HepG2 (cell line): ENCODE measurements around the gene MTX1. TPM values are rescaled to one million over a fixed set of nuclear protein-coding genes. Genes with fewer than 3 reads are reported as not detected.

Experiments
- GTF2F1 ChIP-seq: fragments of 150-350 bp; IDR thresholded peaks from 2 replicates; pipeline ENCODE4 v1.6.1; 2014; ENCODE audit warnings: low read length
- HOXD1 ChIP-seq: sonication (generic); formaldehyde crosslinking; IDR thresholded peaks from 2 replicates; pipeline ENCODE4 v1.5.0; 2020; ENCODE audit warnings: missing genetic modification reagents
- MEF2D ChIP-seq: sonication (generic); formaldehyde crosslinking; IDR thresholded peaks from 2 replicates; pipeline ENCODE4 v1.5.1; 2020; ENCODE audit warnings: mild to moderate bottlenecking, missing genetic modification reagents
- PCBP1 ChIP-seq: fragments of 200-400 bp; formaldehyde crosslinking; IDR thresholded peaks from 2 replicates; pipeline ENCODE4 v1.6.1; 2017; ENCODE audit warnings: mild to moderate bottlenecking, low read depth, low read length, borderline replicate concordance
- PRMT3 ChIP-seq: sonication (generic); formaldehyde crosslinking; IDR thresholded peaks from 2 replicates; pipeline ENCODE4 v1.8.1; 2022; ENCODE audit warnings: low read depth, mild to moderate bottlenecking, moderate library complexity, missing genetic modification reagents, borderline replicate concordance
- SAFB2 ChIP-seq: sonication (generic); formaldehyde crosslinking; IDR thresholded peaks from 2 replicates; pipeline ENCODE4 v1.5.1; 2020; ENCODE audit warnings: missing genetic modification reagents, low read depth, mild to moderate bottlenecking, borderline replicate concordance
- SCMH1 ChIP-seq: sonication (generic); formaldehyde crosslinking; IDR thresholded peaks from 2 replicates; pipeline ENCODE4 v1.9.0; 2021; ENCODE audit warnings: missing genetic modification reagents, mild to moderate bottlenecking, borderline replicate concordance
- SIN3A ChIP-seq: IDR thresholded peaks from 2 replicates; pipeline ENCODE4 v1.6.1; 2011; ENCODE audit warnings: low read depth, mild to moderate bottlenecking, control low read depth, low read length, borderline replicate concordance
- ZNF383 ChIP-seq: sonication (generic); formaldehyde crosslinking; IDR thresholded peaks from 2 replicates; pipeline ENCODE4 v1.4.0; 2020; ENCODE audit warnings: missing genetic modification reagents, mild to moderate bottlenecking, borderline replicate concordance
- ZNF678 ChIP-seq: sonication (generic); formaldehyde crosslinking; IDR thresholded peaks from 2 replicates; pipeline ENCODE4 v1.4.0; 2020; ENCODE audit warnings: mild to moderate bottlenecking, missing genetic modification reagents
- ZNF83 ChIP-seq: sonication (generic); formaldehyde crosslinking; IDR thresholded peaks from 2 replicates; pipeline ENCODE4 v1.4.0; 2020; ENCODE audit warnings: missing genetic modification reagents, mild to moderate bottlenecking, borderline replicate concordance
- ZSCAN20 ChIP-seq: sonication (generic); formaldehyde crosslinking; IDR thresholded peaks from 2 replicates; pipeline ENCODE4 v1.4.0; 2020; ENCODE audit warnings: missing genetic modification reagents, mild to moderate bottlenecking, borderline replicate concordance
- polyA plus RNA-seq, 8 experiments: library from polyadenylated mRNA; depleted of rRNA in 3 of 8; stranded (reverse) in 7 of 8; unstranded in 1 of 8; fragments of >200 nt; fragmentation: Illumina TruSeq in 4 of 8; extraction: Trizol in 4 of 8; gene quantifications; 2 replicates each; pipeline versions ENCODE4 v1.2.1 to v1.2.3, GENCODE V29; 2011 to 2016; ENCODE audit warnings: low read depth in 4 of 8, missing spikeins in 1 of 8, mixed read lengths in 1 of 8; ENCODE audit not compliant: insufficient read depth in 1 of 8
- total RNA-seq, 5 experiments: library from RNA; depleted of rRNA; stranded (reverse); fragments of >200 nt; fragmentation: Illumina TruSeq; extraction: Trizol; gene quantifications; 2 replicates each; pipeline ENCODE4 v1.2.3, GENCODE V29; 2016; ENCODE audit warnings: low read depth in 1 of 5
- TF ChIP-seq, protein P1 (sequence below): sonication (generic); formaldehyde crosslinking; conservative IDR thresholded peaks from 2 replicates; pipeline ENCODE4 v1.8.1; 2023; ENCODE audit warnings: missing genetic modification reagents
- TF ChIP-seq, protein P2 (sequence below): IDR thresholded peaks from 2 replicates; pipeline ENCODE4 v1.6.1; 2018; ENCODE audit warnings: missing genetic modification reagents, mild to moderate bottlenecking, missing compliant biosample characterization
- TF ChIP-seq, protein P3 (sequence below): IDR thresholded peaks from 2 replicates; pipeline ENCODE4 v1.6.1; 2016; ENCODE audit warnings: low read depth
- TF ChIP-seq, protein P4 (sequence below): fragments of 450-650 bp; IDR thresholded peaks from 2 replicates; pipeline ENCODE4 v1.6.1; 2017; ENCODE audit warnings: mild to moderate bottlenecking
- TF ChIP-seq, protein P5 (sequence below): sonication (generic); formaldehyde crosslinking; IDR thresholded peaks from 2 replicates; pipeline ENCODE4 v1.8.1; 2023; ENCODE audit warnings: mild to moderate bottlenecking, missing genetic modification reagents
- TF ChIP-seq, protein P6 (sequence below): sonication (generic); formaldehyde crosslinking; IDR thresholded peaks from 2 replicates; pipeline ENCODE4 v1.4.0; 2020; ENCODE audit warnings: missing genetic modification reagents

Gene MTX1
- total and polyA plus RNA-seq, 2 of the 13 experiments (the other 11 are each of a cell fraction or from before 2014, with no cell fraction given), result 64.5 to 72.6 TPM

DNA sequence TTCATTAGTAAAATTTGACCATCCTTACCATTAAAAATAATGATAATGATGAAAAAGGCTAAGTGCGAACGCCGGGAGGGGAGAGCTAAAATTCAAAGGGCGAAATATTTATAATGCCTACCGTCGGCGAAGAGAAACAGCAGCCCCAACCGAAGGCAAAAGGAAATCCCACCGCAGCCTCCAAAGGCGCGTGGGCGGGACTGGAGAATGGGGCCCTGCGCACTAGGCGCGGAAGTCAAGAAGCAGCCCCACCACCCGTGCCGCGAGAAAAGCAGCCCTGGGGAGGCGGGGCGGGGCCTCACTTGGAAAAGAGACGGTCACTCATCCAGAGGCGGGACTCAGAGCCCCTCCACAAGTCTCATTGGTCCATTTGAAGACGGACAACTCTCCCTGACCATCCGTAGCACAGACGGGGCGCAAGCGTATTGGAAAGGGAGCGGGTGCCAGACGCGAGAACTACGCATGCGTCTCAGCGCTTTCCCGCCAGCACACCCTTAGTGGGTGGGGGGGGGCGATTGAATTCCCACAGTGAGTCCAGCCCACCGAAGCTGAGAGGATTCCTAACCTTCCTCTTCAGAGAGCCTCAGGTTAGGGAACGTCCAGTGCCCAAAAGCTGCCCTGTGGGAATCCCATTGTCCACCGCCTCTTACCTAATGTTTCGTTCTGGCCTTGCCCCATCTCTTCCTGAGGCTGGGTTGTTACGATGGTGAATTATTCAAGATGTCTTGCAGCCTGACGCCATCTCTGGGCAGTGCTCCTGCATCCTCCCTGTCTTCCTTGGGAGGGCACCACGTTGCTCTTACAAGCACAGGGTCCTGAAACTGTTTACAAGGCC lies 19.0 kb downstream of the MTX1 start (continued):
- TF ChIP-seq, protein P1, sequence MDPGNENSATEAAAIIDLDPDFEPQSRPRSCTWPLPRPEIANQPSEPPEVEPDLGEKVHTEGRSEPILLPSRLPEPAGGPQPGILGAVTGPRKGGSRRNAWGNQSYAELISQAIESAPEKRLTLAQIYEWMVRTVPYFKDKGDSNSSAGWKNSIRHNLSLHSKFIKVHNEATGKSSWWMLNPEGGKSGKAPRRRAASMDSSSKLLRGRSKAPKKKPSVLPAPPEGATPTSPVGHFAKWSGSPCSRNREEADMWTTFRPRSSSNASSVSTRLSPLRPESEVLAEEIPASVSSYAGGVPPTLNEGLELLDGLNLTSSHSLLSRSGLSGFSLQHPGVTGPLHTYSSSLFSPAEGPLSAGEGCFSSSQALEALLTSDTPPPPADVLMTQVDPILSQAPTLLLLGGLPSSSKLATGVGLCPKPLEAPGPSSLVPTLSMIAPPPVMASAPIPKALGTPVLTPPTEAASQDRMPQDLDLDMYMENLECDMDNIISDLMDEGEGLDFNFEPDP, result no peak
- TF ChIP-seq ZNF678 (CRISPR knock-in tag), result 0 out of 2 replicates have a peak, but pooled peaks have one; percentile 5
- TF ChIP-seq PRMT3 (CRISPR knock-in tag), result no peak
- TF ChIP-seq PCBP1, result 0 out of 2 replicates have a peak, but pooled peaks have one; percentile 25
- TF ChIP-seq SIN3A, result no peak
- TF ChIP-seq GTF2F1, result no peak
- TF ChIP-seq, protein P2, sequence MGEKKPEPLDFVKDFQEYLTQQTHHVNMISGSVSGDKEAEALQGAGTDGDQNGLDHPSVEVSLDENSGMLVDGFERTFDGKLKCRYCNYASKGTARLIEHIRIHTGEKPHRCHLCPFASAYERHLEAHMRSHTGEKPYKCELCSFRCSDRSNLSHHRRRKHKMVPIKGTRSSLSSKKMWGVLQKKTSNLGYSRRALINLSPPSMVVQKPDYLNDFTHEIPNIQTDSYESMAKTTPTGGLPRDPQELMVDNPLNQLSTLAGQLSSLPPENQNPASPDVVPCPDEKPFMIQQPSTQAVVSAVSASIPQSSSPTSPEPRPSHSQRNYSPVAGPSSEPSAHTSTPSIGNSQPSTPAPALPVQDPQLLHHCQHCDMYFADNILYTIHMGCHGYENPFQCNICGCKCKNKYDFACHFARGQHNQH (CRISPR knock-in tag), result peak; percentile 67; the same call in 1 of the 2 replicates
- TF ChIP-seq, protein P3, sequence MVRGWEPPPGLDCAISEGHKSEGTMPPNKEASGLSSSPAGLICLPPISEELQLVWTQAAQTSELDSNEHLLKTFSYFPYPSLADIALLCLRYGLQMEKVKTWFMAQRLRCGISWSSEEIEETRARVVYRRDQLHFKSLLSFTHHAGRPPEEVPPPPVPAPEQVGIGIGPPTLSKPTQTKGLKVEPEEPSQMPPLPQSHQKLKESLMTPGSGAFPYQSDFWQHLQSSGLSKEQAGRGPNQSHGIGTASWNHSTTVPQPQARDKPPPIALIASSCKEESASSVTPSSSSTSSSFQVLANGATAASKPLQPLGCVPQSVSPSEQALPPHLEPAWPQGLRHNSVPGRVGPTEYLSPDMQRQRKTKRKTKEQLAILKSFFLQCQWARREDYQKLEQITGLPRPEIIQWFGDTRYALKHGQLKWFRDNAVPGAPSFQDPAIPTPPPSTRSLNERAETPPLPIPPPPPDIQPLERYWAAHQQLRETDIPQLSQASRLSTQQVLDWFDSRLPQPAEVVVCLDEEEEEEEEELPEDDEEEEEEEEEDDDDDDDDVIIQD, result peak; percentile 17; the same call in 1 of the 2 replicates
- no peak; the same call in 1 of the 2 replicates for TF ChIP-seq ZSCAN20
- TF ChIP-seq, protein P4, sequence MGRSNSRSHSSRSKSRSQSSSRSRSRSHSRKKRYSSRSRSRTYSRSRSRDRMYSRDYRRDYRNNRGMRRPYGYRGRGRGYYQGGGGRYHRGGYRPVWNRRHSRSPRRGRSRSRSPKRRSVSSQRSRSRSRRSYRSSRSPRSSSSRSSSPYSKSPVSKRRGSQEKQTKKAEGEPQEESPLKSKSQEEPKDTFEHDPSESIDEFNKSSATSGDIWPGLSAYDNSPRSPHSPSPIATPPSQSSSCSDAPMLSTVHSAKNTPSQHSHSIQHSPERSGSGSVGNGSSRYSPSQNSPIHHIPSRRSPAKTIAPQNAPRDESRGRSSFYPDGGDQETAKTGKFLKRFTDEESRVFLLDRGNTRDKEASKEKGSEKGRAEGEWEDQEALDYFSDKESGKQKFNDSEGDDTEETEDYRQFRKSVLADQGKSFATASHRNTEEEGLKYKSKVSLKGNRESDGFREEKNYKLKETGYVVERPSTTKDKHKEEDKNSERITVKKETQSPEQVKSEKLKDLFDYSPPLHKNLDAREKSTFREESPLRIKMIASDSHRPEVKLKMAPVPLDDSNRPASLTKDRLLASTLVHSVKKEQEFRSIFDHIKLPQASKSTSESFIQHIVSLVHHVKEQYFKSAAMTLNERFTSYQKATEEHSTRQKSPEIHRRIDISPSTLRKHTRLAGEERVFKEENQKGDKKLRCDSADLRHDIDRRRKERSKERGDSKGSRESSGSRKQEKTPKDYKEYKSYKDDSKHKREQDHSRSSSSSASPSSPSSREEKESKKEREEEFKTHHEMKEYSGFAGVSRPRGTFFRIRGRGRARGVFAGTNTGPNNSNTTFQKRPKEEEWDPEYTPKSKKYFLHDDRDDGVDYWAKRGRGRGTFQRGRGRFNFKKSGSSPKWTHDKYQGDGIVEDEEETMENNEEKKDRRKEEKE, result no peak
- TF ChIP-seq SCMH1, result no peak
- TF ChIP-seq MEF2D (CRISPR knock-in tag), result peak; percentile 38; the same call in 1 of the 2 replicates
- no peak for TF ChIP-seq ZNF83 (CRISPR knock-in tag)
- TF ChIP-seq, protein P5, sequence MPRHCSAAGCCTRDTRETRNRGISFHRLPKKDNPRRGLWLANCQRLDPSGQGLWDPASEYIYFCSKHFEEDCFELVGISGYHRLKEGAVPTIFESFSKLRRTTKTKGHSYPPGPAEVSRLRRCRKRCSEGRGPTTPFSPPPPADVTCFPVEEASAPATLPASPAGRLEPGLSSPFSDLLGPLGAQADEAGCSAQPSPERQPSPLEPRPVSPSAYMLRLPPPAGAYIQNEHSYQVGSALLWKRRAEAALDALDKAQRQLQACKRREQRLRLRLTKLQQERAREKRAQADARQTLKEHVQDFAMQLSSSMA (CRISPR knock-in tag), result no peak
- peak; percentile 23; the same call in 1 of the 2 replicates for TF ChIP-seq HOXD1
- TF ChIP-seq ZNF383 (CRISPR knock-in tag), result no peak
- no peak for TF ChIP-seq SAFB2 (CRISPR knock-in tag)
- TF ChIP-seq, protein P6, sequence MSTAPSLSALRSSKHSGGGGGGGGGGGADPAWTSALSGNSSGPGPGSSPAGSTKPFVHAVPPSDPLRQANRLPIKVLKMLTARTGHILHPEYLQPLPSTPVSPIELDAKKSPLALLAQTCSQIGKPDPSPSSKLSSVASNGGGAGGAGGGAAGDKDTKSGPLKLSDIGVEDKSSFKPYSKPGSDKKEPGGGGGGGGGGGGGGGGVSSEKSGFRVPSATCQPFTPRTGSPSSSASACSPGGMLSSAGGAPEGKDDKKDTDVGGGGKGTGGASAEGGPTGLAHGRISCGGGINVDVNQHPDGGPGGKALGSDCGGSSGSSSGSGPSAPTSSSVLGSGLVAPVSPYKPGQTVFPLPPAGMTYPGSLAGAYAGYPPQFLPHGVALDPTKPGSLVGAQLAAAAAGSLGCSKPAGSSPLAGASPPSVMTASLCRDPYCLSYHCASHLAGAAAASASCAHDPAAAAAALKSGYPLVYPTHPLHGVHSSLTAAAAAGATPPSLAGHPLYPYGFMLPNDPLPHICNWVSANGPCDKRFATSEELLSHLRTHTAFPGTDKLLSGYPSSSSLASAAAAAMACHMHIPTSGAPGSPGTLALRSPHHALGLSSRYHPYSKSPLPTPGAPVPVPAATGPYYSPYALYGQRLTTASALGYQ (CRISPR knock-in tag), result no peak
